Hepatocyte (in vitro differentiated cells): ENCODE results near the gene FAM9C. TPM values are rescaled to one million over a fixed set of nuclear protein-coding genes. Genes with fewer than 3 reads are reported as not detected.

ENCODE experiments used
- DNase-seq: peaks from one replicate; pipeline ENCODE4 v3.0.0-alpha.2; 2016; ENCODE audit warnings: low spot score
- H2AFZ ChIP-seq: fragments of 200-600 bp; sonication (generic); 2 replicates; pipeline ENCODE4 v1.6.0; 2016; ENCODE audit warnings: antibody characterized with exemption, mild to moderate bottlenecking
- H3K27ac ChIP-seq: fragments of 200-600 bp; sonication (generic); 2 replicates; pipeline ENCODE4 v1.5.1; 2016; ENCODE audit warnings: mild to moderate bottlenecking
- H3K27me3 ChIP-seq: fragments of 200-600 bp; sonication (generic); 2 replicates; pipeline ENCODE4 v1.6.1; 2016
- H3K36me3 ChIP-seq: fragments of 200-600 bp; sonication (generic); replicated peaks from 2 replicates; pipeline ENCODE4 v1.5.1; 2016; ENCODE audit warnings: low read depth; ENCODE audit not compliant: insufficient read depth
- H3K4me1 ChIP-seq: fragments of 200-600 bp; sonication (generic); 2 replicates; pipeline ENCODE4 v1.5.1; 2016; ENCODE audit warnings: mild to moderate bottlenecking, moderate library complexity; ENCODE audit not compliant: insufficient read depth
- H3K4me2 ChIP-seq: fragments of 200-600 bp; sonication (generic); 2 replicates; pipeline ENCODE4 v1.6.0; 2016
- H3K4me3 ChIP-seq: fragments of 200-600 bp; sonication (generic); 2 replicates; pipeline ENCODE4 v1.5.1; 2016; ENCODE audit warnings: mild to moderate bottlenecking
- H3K79me2 ChIP-seq: fragments of 200-600 bp; sonication (generic); 2 replicates; pipeline ENCODE4 v1.6.0; 2017; ENCODE audit warnings: mild to moderate bottlenecking
- H3K9me2 ChIP-seq: fragments of 200-600 bp; sonication (generic); replicated peaks from 2 replicates; pipeline ENCODE4 v1.6.0; 2017; ENCODE audit warnings: mild to moderate bottlenecking; ENCODE audit not compliant: insufficient read depth
- H3K9me3 ChIP-seq: fragments of 200-600 bp; sonication (generic); 2 replicates; pipeline ENCODE4 v1.5.1; 2016; ENCODE audit warnings: low read depth, mild to moderate bottlenecking
- H4K20me1 ChIP-seq: fragments of 200-600 bp; sonication (generic); 2 replicates; pipeline ENCODE4 v1.6.0; 2016; ENCODE audit warnings: mild to moderate bottlenecking; ENCODE audit not compliant: insufficient read depth, poor library complexity, severe bottlenecking
- EZH2 ChIP-seq: fragments of 200-600 bp; sonication (generic); IDR thresholded peaks from 2 replicates; pipeline ENCODE4 v1.6.1; 2016; ENCODE audit warnings: antibody characterized with exemption, mild to moderate bottlenecking, borderline replicate concordance
- EZH2phosphoT487 ChIP-seq: fragments of 200-600 bp; sonication (generic); IDR thresholded peaks from one replicate; pipeline ENCODE4 v1.6.1; 2018; ENCODE audit warnings: antibody characterized with exemption, mild to moderate bottlenecking, low read depth, moderate library complexity; ENCODE audit not compliant: unreplicated experiment, severe bottlenecking
- WGBS: methylation state at CpG from one replicate; pipeline ENCODE4 v1.1.6; 2016; ENCODE audit warnings: low lambda C conversion rate; ENCODE audit errors: missing lambda C conversion rate; 5-methylcytosine and 5-hydroxymethylcytosine counted together
- polyA plus RNA-seq: library from polyadenylated mRNA; unstranded; fragments of >200 nt; fragmentation: Nextera tagmentation; extraction: Ambion mirVana; gene quantifications from 2 replicates; pipeline ENCODE4 v1.2.1, GENCODE V29; 2016
- total RNA-seq: library from RNA; depleted of rRNA; stranded (reverse); fragments of >200 nt; gene quantifications from 2 replicates; pipeline ENCODE4 v1.2.3, GENCODE V29; 2014
- TF ChIP-seq, protein P1 (sequence below): fragments of 200-600 bp; sonication (generic); IDR thresholded peaks from 2 replicates; pipeline ENCODE4 v1.5.1; 2016; ENCODE audit warnings: antibody characterized with exemption, mild to moderate bottlenecking; ENCODE audit not compliant: poor library complexity

The FAM9C gene
- total RNA-seq (not detected in 2 replicates), polyA plus RNA-seq (not detected in 2 replicates)

DNA sequence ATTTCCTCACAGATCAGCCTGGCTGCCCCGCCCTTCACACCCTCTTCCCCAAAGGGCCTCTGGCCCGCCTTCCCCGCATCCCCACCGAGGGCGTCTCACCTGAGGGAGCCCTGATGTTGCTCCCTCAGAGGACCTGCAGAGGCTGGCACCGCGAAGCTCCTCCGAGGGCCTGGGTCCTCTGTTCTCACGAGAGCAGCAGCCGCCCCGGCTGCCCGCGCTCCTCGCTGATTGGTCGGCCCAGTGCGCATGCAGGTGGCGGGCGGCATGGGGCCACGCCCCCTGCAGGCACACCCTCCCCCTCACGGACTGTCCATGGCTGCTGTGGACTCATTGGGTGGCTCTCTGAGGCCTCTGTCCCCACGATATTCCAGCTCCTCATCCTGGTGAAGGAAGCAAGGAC lies at the start of gene FAM9C:
TSS of gene FAM9C (minus strand) at position 180 of the 400 bp plus-strand sequence. CDS start 831 bp downstream, outside the sequence.
- Histone ChIP-seq H3K4me2 (no peak within 1 kb of the TSS), H3K4me3 (no peak within 1 kb of the TSS), H3K27ac (no peak within 1 kb of the TSS), H3K9me3 (no peaks in the 10 kb centered on the region), H4K20me1 (no peaks in the 10 kb centered on the region), H3K9me2 (no peaks in the 10 kb centered on the region), H3K27me3 (no peaks in the 10 kb centered on the region), H2AFZ (peak within 1 kb of the TSS; percentile 3), H3K4me1 (peaks cover 10% of the 10 kb centered on the region), H3K79me2 (no peaks in the 10 kb centered on the region), H3K36me3 (no peaks in the 10 kb centered on the region)
- 96% methylated on average over 16 of the region's 21 CpGs for WGBS
- DNase-seq: no peak
- TF ChIP-seq, protein P1, sequence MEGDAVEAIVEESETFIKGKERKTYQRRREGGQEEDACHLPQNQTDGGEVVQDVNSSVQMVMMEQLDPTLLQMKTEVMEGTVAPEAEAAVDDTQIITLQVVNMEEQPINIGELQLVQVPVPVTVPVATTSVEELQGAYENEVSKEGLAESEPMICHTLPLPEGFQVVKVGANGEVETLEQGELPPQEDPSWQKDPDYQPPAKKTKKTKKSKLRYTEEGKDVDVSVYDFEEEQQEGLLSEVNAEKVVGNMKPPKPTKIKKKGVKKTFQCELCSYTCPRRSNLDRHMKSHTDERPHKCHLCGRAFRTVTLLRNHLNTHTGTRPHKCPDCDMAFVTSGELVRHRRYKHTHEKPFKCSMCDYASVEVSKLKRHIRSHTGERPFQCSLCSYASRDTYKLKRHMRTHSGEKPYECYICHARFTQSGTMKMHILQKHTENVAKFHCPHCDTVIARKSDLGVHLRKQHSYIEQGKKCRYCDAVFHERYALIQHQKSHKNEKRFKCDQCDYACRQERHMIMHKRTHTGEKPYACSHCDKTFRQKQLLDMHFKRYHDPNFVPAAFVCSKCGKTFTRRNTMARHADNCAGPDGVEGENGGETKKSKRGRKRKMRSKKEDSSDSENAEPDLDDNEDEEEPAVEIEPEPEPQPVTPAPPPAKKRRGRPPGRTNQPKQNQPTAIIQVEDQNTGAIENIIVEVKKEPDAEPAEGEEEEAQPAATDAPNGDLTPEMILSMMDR: no peak
- TF ChIP-seq EZH2phosphoT487 (no peak), EZH2 (no peak)

DNA sequence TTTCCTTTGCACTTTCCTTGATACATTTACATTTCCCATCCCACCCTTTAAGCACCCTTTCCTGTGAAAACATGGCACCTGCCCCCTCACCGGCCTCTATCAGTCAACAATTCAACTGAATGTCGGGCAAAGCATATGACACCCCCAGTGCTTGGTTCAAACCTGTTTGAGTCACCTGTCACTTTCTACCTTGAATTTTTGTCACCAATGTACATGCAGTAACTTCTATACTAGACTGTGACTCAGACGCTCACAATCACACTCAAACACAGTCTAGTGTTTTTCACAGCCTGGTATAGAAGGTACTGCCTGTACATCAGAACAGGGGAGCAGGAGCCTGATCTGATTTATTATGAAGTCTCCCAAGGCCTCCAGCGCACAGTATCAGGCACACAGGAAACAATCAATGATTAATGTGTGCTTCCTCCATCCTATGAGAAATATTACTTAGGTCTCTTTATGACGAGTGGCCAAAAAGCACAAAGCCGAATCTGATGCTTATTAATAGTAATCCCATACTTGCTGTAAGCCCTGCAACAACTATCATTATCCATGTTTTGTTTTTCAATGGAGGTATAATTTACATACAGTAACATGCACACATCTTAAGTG lies 49.2 kb upstream of the FAM9C start:
- Histone ChIP-seq H3K27ac (no peak overlapping the region), H3K9me2 (no peaks in the 10 kb centered on the region), H3K4me3 (no peak overlapping the region), H3K4me2 (no peak overlapping the region), H3K4me1 (peaks cover 35% of the 10 kb centered on the region), H2AFZ (no peak overlapping the region), H4K20me1 (no peaks in the 10 kb centered on the region), H3K36me3 (no peaks in the 10 kb centered on the region), H3K79me2 (no peaks in the 10 kb centered on the region), H3K27me3 (no peaks in the 10 kb centered on the region), H3K9me3 (no peaks in the 10 kb centered on the region)
- no peak for DNase-seq
- 95% methylated on average over 6 of the region's 6 CpGs for WGBS
- TF ChIP-seq EZH2: no peak
- TF ChIP-seq, protein P1: no peak
- no peak for TF ChIP-seq EZH2phosphoT487

DNA sequence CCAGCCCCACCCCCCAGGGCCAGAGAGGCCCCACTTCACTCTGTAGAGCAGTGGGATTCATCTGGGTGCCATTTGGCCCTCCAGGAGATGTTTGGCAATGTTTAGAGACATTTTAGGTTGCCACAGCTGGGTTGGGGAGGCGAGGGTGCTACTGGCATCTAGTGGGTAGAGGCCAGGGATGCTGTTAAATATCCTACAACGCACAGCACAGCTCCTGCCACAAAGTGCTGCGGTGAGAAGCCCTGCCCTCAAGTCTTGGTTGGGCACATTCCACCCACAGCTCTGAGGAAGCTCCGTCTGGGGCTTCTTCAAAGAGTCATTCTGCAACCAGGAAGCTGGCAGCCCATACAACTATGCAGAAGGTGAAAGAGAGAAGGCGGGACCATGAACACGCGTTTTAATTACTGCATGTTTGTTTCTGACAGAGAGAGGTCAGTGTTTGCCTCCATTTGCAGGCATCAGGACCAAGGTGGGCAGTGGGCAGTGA lies 48.1 kb upstream of the FAM9C start:
- no peak overlapping the region for H3K27ac ChIP-seq
- WGBS: 92% methylated on average over 7 of the region's 7 CpGs
- H3K27me3 ChIP-seq: no peaks in the 10 kb centered on the region
- H3K79me2 ChIP-seq: no peaks in the 10 kb centered on the region
- no peak overlapping the region for H2AFZ ChIP-seq
- H3K4me3 ChIP-seq: no peak overlapping the region
- peaks cover 35% of the 10 kb centered on the region for H3K4me1 ChIP-seq
- H4K20me1 ChIP-seq: no peaks in the 10 kb centered on the region
- no peaks in the 10 kb centered on the region for H3K9me3 ChIP-seq
- H3K9me2 ChIP-seq: no peaks in the 10 kb centered on the region
- no peak for DNase-seq
- TF ChIP-seq EZH2phosphoT487 (no peak), EZH2 (no peak)
- TF ChIP-seq, protein P1: no peak
- H3K4me2 ChIP-seq: no peak overlapping the region
- H3K36me3 ChIP-seq: no peaks in the 10 kb centered on the region
